MM.1S (cell line): ENCODE results near the gene CYP4F3.

Source experiments
- DNase-seq: peaks from one replicate; pipeline ENCODE4 v3.0.0-alpha.2; 2015
- H2AFZ ChIP-seq: fragments of 300-600 bp; sonication (generic); 2 replicates; pipeline ENCODE4 v1.6.0; 2016; ENCODE audit warnings: antibody characterized with exemption, low read length
- H3F3A ChIP-seq: fragments of 300-600 bp; sonication (generic); 2 replicates; pipeline ENCODE4 v1.6.1; 2016; ENCODE audit warnings: mild to moderate bottlenecking, antibody characterized with exemption, low read length, moderate library complexity, mixed read lengths; ENCODE audit not compliant: insufficient read depth
- H3K27ac ChIP-seq: fragments of 300-600 bp; sonication (generic); 2 replicates; pipeline ENCODE4 v1.5.1; 2016; ENCODE audit warnings: mild to moderate bottlenecking, low read length
- H3K27me3 ChIP-seq: fragments of 300-600 bp; sonication (generic); replicated peaks from 2 replicates; pipeline ENCODE4 v1.6.0; 2016; ENCODE audit warnings: low read length; ENCODE audit not compliant: insufficient read depth
- H3K36me3 ChIP-seq: fragments of 300-600 bp; sonication (generic); replicated peaks from 2 replicates; pipeline ENCODE4 v1.6.1; 2016; ENCODE audit warnings: mild to moderate bottlenecking, low read length, mixed read lengths; ENCODE audit not compliant: insufficient read depth
- H3K4me1 ChIP-seq: fragments of 300-600 bp; sonication (generic); 2 replicates; pipeline ENCODE4 v1.6.1; 2016; ENCODE audit warnings: low read length, mixed read lengths
- H3K4me2 ChIP-seq: fragments of 300-600 bp; sonication (generic); 2 replicates; pipeline ENCODE4 v1.6.0; 2016; ENCODE audit warnings: low read depth, low read length
- H3K4me3 ChIP-seq: fragments of 300-600 bp; sonication (generic); 2 replicates; pipeline ENCODE4 v1.5.1; 2016; ENCODE audit warnings: low read length, mixed read lengths
- H3K79me2 ChIP-seq: fragments of 300-600 bp; sonication (generic); 2 replicates; pipeline ENCODE4 v1.6.1; 2016; ENCODE audit warnings: mixed run types, low read length, mixed read lengths
- H3K9ac ChIP-seq: fragments of 300-600 bp; sonication (generic); 2 replicates; pipeline ENCODE4 v1.6.1; 2016; ENCODE audit warnings: low read length, mixed read lengths
- H3K9me2 ChIP-seq: fragments of 300-600 bp; sonication (generic); replicated peaks from 2 replicates; pipeline ENCODE4 v1.6.1; 2016; ENCODE audit warnings: mild to moderate bottlenecking, low read length, mixed read lengths; ENCODE audit not compliant: insufficient read depth
- H3K9me3 ChIP-seq: fragments of 300-600 bp; sonication (generic); replicated peaks from 2 replicates; pipeline ENCODE4 v1.6.1; 2016; ENCODE audit warnings: mild to moderate bottlenecking, low read length, mixed read lengths; ENCODE audit not compliant: insufficient read depth
- H4K20me1 ChIP-seq: fragments of 300-600 bp; sonication (generic); 2 replicates; pipeline ENCODE4 v1.6.1; 2016; ENCODE audit warnings: mild to moderate bottlenecking, low read length, moderate library complexity, mixed read lengths; ENCODE audit not compliant: insufficient read depth
- CTCF ChIP-seq: fragments of 300-600 bp; sonication (generic); IDR thresholded peaks from 2 replicates; pipeline ENCODE4 v1.5.1; 2016; ENCODE audit warnings: antibody characterized with exemption, low read length, mixed read lengths
- EZH2 ChIP-seq: fragments of 300-600 bp; sonication (generic); optimal IDR thresholded peaks from 2 replicates; pipeline ENCODE3; 2017; ENCODE audit warnings: low read depth, mild to moderate bottlenecking, antibody characterized with exemption, low read length, mixed read lengths
- EZH2phosphoT487 ChIP-seq: fragments of 300-600 bp; sonication (generic); IDR thresholded peaks from 2 replicates; pipeline ENCODE4 v1.6.1; 2018; ENCODE audit warnings: antibody characterized with exemption, low read length

CYP4F3 gene

GRCh38 chr19:15615526-15615925 is 25.2 kb upstream of the CYP4F3 start:
- TF ChIP-seq CTCF (no peak), EZH2phosphoT487 (no peak), EZH2 (no peak)
- Histone ChIP-seq H3K36me3 (no peaks in the 10 kb centered on the region), H3K9me2 (no peaks in the 10 kb centered on the region), H3K79me2 (no peaks in the 10 kb centered on the region), H2AFZ (no peak overlapping the region), H3K27ac (no peak overlapping the region), H3K4me2 (no peak overlapping the region), H4K20me1 (no peaks in the 10 kb centered on the region), H3F3A (no peaks in the 10 kb centered on the region), H3K9me3 (no peaks in the 10 kb centered on the region), H3K4me3 (no peak overlapping the region), H3K27me3 (peaks cover 21% of the 10 kb centered on the region), H3K9ac (no peak overlapping the region), H3K4me1 (no peaks in the 10 kb centered on the region)
- no peak for DNase-seq

- Histone ChIP-seq H4K20me1 (no peaks in the 10 kb centered on the region), H3K9ac (no peak overlapping the region), H3K4me3 (no peak overlapping the region), H3K9me2 (no peaks in the 10 kb centered on the region), H3K36me3 (no peaks in the 10 kb centered on the region), H3K27ac (no peak overlapping the region), H3K4me1 (no peaks in the 10 kb centered on the region), H3K4me2 (no peak overlapping the region), H2AFZ (no peak overlapping the region), H3K9me3 (no peaks in the 10 kb centered on the region), H3K27me3 (peaks cover 15% of the 10 kb centered on the region), H3F3A (no peaks in the 10 kb centered on the region), H3K79me2 (no peaks in the 10 kb centered on the region)
- no peak for DNase-seq
- no peak for TF ChIP-seq EZH2phosphoT487
- no peak for TF ChIP-seq EZH2
- TF ChIP-seq CTCF = no peak
Measured at GRCh38 chr19:15616183-15616582, 24.5 kb upstream of the CYP4F3 start.

GRCh38 chr19:15616627-15617270 is 23.9 kb upstream of the CYP4F3 start:
- TF ChIP-seq EZH2phosphoT487 = no peak
- TF ChIP-seq EZH2 = no peak
- TF ChIP-seq CTCF = no peak
- no peak overlapping the region for H3K4me2 ChIP-seq
- H3K4me3 ChIP-seq = no peak overlapping the region
- no peaks in the 10 kb centered on the region for H3K9me3 ChIP-seq
- H3K9me2 ChIP-seq = no peaks in the 10 kb centered on the region
- no peaks in the 10 kb centered on the region for H3K36me3 ChIP-seq
- no peaks in the 10 kb centered on the region for H3F3A ChIP-seq
- H3K27me3 ChIP-seq = peaks cover 11% of the 10 kb centered on the region
- H3K9ac ChIP-seq = no peak overlapping the region
- no peak for DNase-seq
- H3K79me2 ChIP-seq = no peaks in the 10 kb centered on the region
- no peaks in the 10 kb centered on the region for H3K4me1 ChIP-seq
- no peak overlapping the region for H2AFZ ChIP-seq
- H3K27ac ChIP-seq = no peak overlapping the region
- H4K20me1 ChIP-seq = no peaks in the 10 kb centered on the region
